ENCODE results near the gene PIGL.

DNA sequence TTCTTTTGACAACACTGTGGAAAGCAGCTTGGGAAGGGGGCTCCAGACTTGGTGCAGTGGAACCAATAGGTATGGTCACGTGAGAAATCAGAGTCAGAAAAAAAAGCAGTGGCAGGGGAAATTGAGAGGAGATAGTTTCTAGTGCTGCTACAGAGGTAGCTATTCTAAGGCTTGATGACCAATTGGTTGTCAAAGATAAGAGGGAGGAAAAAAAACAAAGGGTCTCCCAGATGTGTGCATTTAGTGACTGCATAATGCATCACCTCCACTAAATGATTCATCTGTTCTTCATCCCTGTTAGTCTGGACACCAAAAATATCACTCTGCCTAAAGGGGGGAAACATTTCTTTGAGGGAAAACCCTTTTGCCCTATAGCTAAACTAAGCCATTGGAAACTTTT is 56.5 kb downstream of the PIGL start:
- TF ChIP-seq CTCF (IDR thresholded peaks at IDR 0.05) (no peak), POLR2AphosphoS5 (IDR thresholded peaks at IDR 0.05) (no peak)

All from sigmoid colon (tissue), 4 donors.